HepG2 (cell line): ENCODE data around the gene CLEC16A.

Experiments used
- CBFB ChIP-seq: sonication (generic); formaldehyde crosslinking; IDR thresholded peaks from 2 replicates; pipeline ENCODE4 v1.4.0; 2020; ENCODE audit warnings: missing genetic modification reagents
- EHMT2 ChIP-seq: fragments of 200-600 bp; sonication (generic); IDR thresholded peaks from 2 replicates; pipeline ENCODE4 v1.7.0; 2017; ENCODE audit warnings: antibody characterized with exemption, low read depth, low read length, borderline replicate concordance
- EZH2 ChIP-seq: conservative IDR thresholded peaks from 2 replicates; pipeline ENCODE4 v1.6.1; 2012; ENCODE audit warnings: mild to moderate bottlenecking, low read depth, low read length, moderate library complexity
- SP1 ChIP-seq, 2 experiments: fragments of 450-650 bp in 1 of 2; sonication (generic) in 1 of 2; formaldehyde crosslinking in 1 of 2; IDR thresholded peaks; 2 replicates each; pipeline versions ENCODE4 v1.4.0 to v1.6.1; 2016 to 2020; ENCODE audit warnings: missing genetic modification reagents in 1 of 2
- ZBTB20 ChIP-seq: sonication (generic); formaldehyde crosslinking; IDR thresholded peaks from 2 replicates; pipeline ENCODE4 v1.8.1; 2023; ENCODE audit warnings: missing genetic modification reagents, low read depth, mild to moderate bottlenecking, borderline replicate concordance
- ZXDC ChIP-seq: sonication (generic); formaldehyde crosslinking; IDR thresholded peaks from 2 replicates; pipeline ENCODE4 v1.5.0; 2020; ENCODE audit warnings: mild to moderate bottlenecking, missing genetic modification reagents

GRCh38 chr16:10972819-10973464 is 28.6 kb downstream of the CLEC16A start:
- no peak for TF ChIP-seq ZBTB20 (CRISPR knock-in tag)
- TF ChIP-seq EZH2: no peak
- no peak for TF ChIP-seq CBFB (CRISPR knock-in tag)
- no peak for TF ChIP-seq ZXDC (CRISPR knock-in tag)
- no peak for TF ChIP-seq EHMT2
- TF ChIP-seq SP1 (IDR thresholded peaks at IDR 0.05): no peak
- no peak for TF ChIP-seq SP1 (CRISPR knock-in tag; IDR thresholded peaks at IDR 0.05)
